H1 (cell line): Measurements from ENCODE around the gene PRRT1B.

Experiments
- BACH1 ChIP-seq: IDR thresholded peaks from 2 replicates; pipeline ENCODE4 v1.6.1; 2012; ENCODE audit warnings: low read length, improper control_type of control experiment
- POLR2AphosphoS5 ChIP-seq: IDR thresholded peaks from 2 replicates; pipeline ENCODE4 v1.6.1; 2011; ENCODE audit warnings: low read depth, low read length

GRCh38 chr9:131605770-131606590 lies 60.7 kb downstream of the PRRT1B start:
- TF ChIP-seq POLR2AphosphoS5 (no peak), BACH1 (no peak)
